Activated naive CD4-positive, alpha-beta T cell treated with anti-CD3 and anti-CD28 coated beads, Interleukin-2, amount 50 U/mL, for 72 hours (primary cell): ENCODE results near the gene SFXN5. TPM values are rescaled to one million over a fixed set of nuclear protein-coding genes. Genes with fewer than 3 reads are reported as not detected.

Source experiments
- ATAC-seq, 2 donors: fragments of 150-1000 bp; cut with Tn5 transposase; 2 replicates each; pipeline ENCODE4 v1.10.0; 2021; ENCODE audit warnings: mild to moderate bottlenecking in 2 of 2, moderate library complexity in 2 of 2
- DNase-seq, 2 donors: peaks; one replicate each; pipeline ENCODE4 v3.0.0; 2021 to 2022; ENCODE audit warnings: low spot score in 2 of 2
- H3K27ac Mint-ChIP-seq, 2 donors: one replicate each; pipeline ENCODE4 v1.8.0; 2022; ENCODE audit warnings: mild to moderate bottlenecking in 2 of 2, mixed read lengths in 2 of 2
- H3K36me3 Mint-ChIP-seq, 2 donors: one replicate each; pipeline ENCODE4 v1.8.0; 2022; ENCODE audit warnings: mixed read lengths in 2 of 2
- H3K9me3 Mint-ChIP-seq, 2 donors: one replicate each; pipeline ENCODE4 v1.8.0; 2022; ENCODE audit warnings: mixed read lengths in 2 of 2
- total RNA-seq, 2 donors: library from RNA; stranded (reverse); gene quantifications; one replicate each; pipeline ENCODE4 v1.2.3, GENCODE V29; 2022

SFXN5 gene
- total RNA-seq, 2 donors from 2014 or later: 5.2 to 16.0 TPM

GRCh38 chr2:72984172-72984671 is 87.3 kb downstream of the SFXN5 start:
- H3K36me3 Mint-ChIP-seq: no peaks in the 10 kb centered on the region
- peak overlapping the region in 1 of 2 donors; percentile 24 for H3K27ac Mint-ChIP-seq
- no peaks in the 10 kb centered on the region for H3K9me3 Mint-ChIP-seq
- DNase-seq (no peak), ATAC-seq (no peak)

DNA sequence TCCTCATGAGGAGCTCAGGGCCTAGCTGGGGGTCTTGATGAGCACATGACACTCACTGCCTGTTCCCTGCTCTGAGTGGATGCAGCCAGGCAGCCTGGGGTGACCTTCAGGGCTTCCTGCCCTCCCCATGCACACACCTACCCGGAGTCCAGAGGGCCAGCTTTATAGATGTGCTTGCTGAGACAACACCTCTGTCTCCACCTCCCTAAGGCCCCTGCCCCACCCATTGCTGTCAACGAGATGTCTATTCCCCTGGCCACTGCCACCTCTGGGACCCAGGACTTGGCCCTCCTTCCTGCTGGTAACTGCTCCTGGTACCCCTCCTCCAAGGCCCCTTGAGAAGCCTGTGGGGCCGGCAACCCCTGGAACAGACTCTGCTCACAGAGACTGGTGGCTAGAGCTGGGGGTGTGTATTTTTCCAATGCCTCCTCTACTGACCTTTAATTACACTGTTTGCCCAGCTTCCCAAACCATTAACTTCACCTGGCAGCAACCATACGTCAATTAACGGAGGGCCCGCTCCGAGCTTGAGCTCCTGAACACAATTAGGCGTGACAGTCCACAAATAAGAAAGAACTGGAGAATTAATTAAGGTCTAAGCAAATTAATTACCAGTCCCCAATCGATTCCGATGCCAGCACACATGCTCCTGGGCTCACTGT is 87.9 kb downstream of the SFXN5 start:
- no peak for ATAC-seq
- H3K36me3 Mint-ChIP-seq: no peaks in the 10 kb centered on the region

GRCh38 chr2:72982781-72983499 is 88.6 kb downstream of the SFXN5 start:
- DNase-seq (no peak), ATAC-seq (no peak)
- Mint-ChIP-seq H3K36me3 (no peaks in the 10 kb centered on the region), H3K9me3 (no peaks in the 10 kb centered on the region), H3K27ac (no peak overlapping the region)

More for the DNA sequence above, 87.9 kb downstream of the SFXN5 start:
- Mint-ChIP-seq H3K27ac (peak overlapping the region in 1 of 2 donors; percentile 24), H3K9me3 (no peaks in the 10 kb centered on the region)
- DNase-seq: no peak

- ATAC-seq: peak in 1 of 2 donors; percentile 37
- Mint-ChIP-seq H3K36me3 (no peaks in the 10 kb centered on the region), H3K9me3 (no peaks in the 10 kb centered on the region), H3K27ac (no peak overlapping the region)
- no peak for DNase-seq
These were observed 89.3 kb downstream of the SFXN5 start for GRCh38 chr2:72982219-72982618.

DNA sequence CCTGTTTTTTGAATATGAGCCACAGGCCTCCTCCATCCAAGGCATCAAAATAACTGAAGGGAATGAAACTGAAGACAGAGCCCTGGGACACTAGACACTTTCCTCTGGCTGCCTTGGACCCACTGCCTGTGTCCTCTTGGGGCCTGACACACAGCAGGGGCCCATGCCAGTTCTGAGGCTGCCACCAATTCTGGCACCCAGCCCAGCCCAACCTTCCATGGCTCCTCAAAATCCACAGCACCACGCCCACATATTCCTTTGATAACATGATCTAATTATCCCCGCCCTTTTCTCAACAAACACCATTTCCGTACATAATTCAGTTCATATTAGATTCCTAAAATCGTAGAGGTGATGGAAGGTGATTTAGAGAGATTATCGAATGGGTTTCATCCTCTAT is 90.0 kb downstream of the SFXN5 start:
- no peak overlapping the region for H3K27ac Mint-ChIP-seq
- ATAC-seq (no peak), DNase-seq (no peak)
- H3K9me3 Mint-ChIP-seq: no peaks in the 10 kb centered on the region
- H3K36me3 Mint-ChIP-seq: no peaks in the 10 kb centered on the region

- DNase-seq: no peak
- Mint-ChIP-seq H3K9me3 (no peaks in the 10 kb centered on the region), H3K27ac (no peak overlapping the region), H3K36me3 (no peaks in the 10 kb centered on the region)
- no peak for ATAC-seq
These were observed 90.8 kb downstream of the SFXN5 start for GRCh38 chr2:72980535-72981217.

DNA sequence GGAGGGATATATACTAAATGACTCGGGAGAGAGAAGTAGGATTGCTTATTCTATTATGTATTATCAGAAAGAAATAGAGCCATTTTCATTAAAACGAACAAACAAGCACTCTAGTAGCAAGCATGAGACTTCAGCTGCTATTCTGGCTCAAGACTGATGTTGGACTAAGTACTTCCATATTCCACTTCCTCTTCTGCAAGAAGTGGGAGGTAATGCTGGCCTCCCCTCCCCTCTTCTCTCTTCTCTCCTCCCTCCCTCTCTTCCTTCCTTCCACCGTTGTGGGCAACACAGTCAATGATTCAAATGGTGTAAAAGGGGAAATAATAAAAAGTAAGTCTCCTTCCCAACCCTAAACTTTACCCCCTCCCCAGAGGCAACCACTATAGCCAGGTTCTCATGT is 91.6 kb downstream of the SFXN5 start:
- no peak for ATAC-seq

GRCh38 chr2:72975017-72975416 is 96.5 kb downstream of the SFXN5 start:
- no peak for ATAC-seq
- no peaks in the 10 kb centered on the region for H3K36me3 Mint-ChIP-seq
- H3K9me3 Mint-ChIP-seq: no peaks in the 10 kb centered on the region
- DNase-seq: no peak
- H3K27ac Mint-ChIP-seq: no peak overlapping the region

More for the DNA sequence above, 91.6 kb downstream of the SFXN5 start:
- H3K27ac Mint-ChIP-seq: no peak overlapping the region
- no peak for DNase-seq
- no peaks in the 10 kb centered on the region for H3K36me3 Mint-ChIP-seq
- H3K9me3 Mint-ChIP-seq: no peaks in the 10 kb centered on the region

GRCh38 chr2:72974436-72974754 is 97.1 kb downstream of the SFXN5 start:
- DNase-seq (no peak), ATAC-seq (no peak)
- no peak overlapping the region for H3K27ac Mint-ChIP-seq
- H3K36me3 Mint-ChIP-seq: no peaks in the 10 kb centered on the region
- H3K9me3 Mint-ChIP-seq: no peaks in the 10 kb centered on the region

- no peaks in the 10 kb centered on the region for H3K36me3 Mint-ChIP-seq
- ATAC-seq (peak; percentile 62 to 88), DNase-seq (peak in 1 of 2 donors; percentile 45)
- H3K27ac Mint-ChIP-seq: no peak overlapping the region
- no peaks in the 10 kb centered on the region for H3K9me3 Mint-ChIP-seq
These were observed 97.7 kb downstream of the SFXN5 start for GRCh38 chr2:72973566-72974435.

GRCh38 chr2:72973137-72973535 is 98.4 kb downstream of the SFXN5 start:
- no peaks in the 10 kb centered on the region for H3K9me3 Mint-ChIP-seq
- no peaks in the 10 kb centered on the region for H3K36me3 Mint-ChIP-seq
- ATAC-seq (no peak), DNase-seq (no peak)
- no peak overlapping the region for H3K27ac Mint-ChIP-seq

DNA sequence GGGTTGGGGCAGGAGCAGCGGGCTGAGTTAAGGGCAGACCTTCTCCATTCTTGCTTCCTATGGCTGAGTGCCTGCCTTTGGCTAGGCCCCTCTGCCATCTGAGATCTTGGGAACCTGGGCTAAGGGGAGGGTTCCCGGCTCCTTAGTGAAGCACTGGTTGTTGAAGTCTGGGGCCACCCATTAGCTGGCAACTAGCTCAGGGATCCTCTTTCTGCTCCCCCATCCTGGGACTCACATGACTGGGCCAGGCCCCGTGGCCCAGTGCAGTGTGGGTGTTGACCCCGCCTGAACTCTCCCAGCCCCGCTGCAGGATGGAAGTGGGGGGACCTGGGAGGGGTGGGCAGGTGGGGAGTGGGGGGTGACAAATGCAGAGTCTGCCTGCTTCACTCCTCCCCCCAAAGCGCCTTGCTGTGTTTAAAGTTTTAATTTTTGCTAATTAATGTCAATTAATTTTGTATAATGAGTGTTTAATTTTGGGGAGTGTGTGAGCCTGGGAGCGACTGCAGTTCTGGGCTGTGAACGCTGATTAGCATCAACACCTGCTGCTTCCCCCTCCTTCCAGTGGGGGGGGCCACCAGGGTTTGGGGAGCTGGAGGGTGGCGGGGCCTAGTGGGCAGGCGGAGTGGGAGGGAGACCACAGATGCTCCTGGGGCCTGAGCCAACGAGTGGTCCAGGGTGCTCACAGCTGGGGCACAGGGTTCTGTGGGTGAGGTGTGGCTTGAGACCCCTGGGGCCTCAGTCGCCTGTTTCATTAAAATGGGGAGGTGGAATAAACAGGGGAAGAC is 99.0 kb downstream of the SFXN5 start:
- ATAC-seq (no peak), DNase-seq (no peak)
- H3K36me3 Mint-ChIP-seq: no peaks in the 10 kb centered on the region
- no peak overlapping the region for H3K27ac Mint-ChIP-seq
- no peaks in the 10 kb centered on the region for H3K9me3 Mint-ChIP-seq

DNA sequence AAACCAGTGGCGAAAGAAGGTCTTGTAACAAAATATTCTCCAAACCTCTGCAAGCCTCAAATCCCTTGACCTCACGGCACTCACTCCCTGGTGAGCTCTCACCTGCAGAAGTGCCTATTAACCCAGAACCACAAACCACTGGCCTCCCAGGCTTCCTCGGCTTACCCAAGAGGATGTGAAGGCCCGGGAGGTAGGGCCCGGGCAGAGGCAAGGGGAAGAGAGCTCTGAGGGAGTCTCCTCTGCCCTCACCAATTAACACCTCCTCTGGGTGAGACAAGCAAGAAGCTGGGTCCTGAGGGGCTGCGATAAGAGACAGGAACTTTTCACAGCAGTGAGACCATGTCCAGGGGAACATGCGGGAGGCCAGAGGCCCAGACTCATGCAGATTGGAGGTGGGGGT is 100.5 kb downstream of the SFXN5 start:
- H3K9me3 Mint-ChIP-seq: no peaks in the 10 kb centered on the region
- ATAC-seq (no peak), DNase-seq (no peak)
- H3K36me3 Mint-ChIP-seq: no peaks in the 10 kb centered on the region
- no peak overlapping the region for H3K27ac Mint-ChIP-seq

GRCh38 chr2:72969706-72970105 is 101.8 kb downstream of the SFXN5 start:
- H3K27ac Mint-ChIP-seq: no peak overlapping the region
- ATAC-seq: no peak
- DNase-seq: no peak
- no peaks in the 10 kb centered on the region for H3K36me3 Mint-ChIP-seq
- no peaks in the 10 kb centered on the region for H3K9me3 Mint-ChIP-seq

GRCh38 chr2:72968286-72968685 is 103.2 kb downstream of the SFXN5 start:
- ATAC-seq (no peak), DNase-seq (no peak)
- no peaks in the 10 kb centered on the region for H3K36me3 Mint-ChIP-seq
- H3K9me3 Mint-ChIP-seq: no peaks in the 10 kb centered on the region
- no peak overlapping the region for H3K27ac Mint-ChIP-seq
